ENCODE results near the gene CARD8. TPM values are rescaled to one million over a fixed set of nuclear protein-coding genes. Genes with fewer than 3 reads are reported as not detected.
A peak's percentile ranks its signal among the peaks of the same experiment; 100 is the strongest.

Gene CARD8
- 88.2 TPM for total RNA-seq
- long read RNA-seq, partial matches to known transcripts, result 17 of 47 reads
- long read RNA-seq, other reads (novel, unspliced or antisense), result 24 of 47 reads

GRCh38 chr19:48255376-48256303 lies at the start of gene CARD8:
CARD8 (minus strand) TSS chr19:48255912; CDS start chr19:48241020, 14,892 bp downstream.
- no peaks in the 10 kb centered on the region for H3K36me3 ChIP-seq
- H3K27ac ChIP-seq, result peak within 1 kb of the TSS; percentile 95
- DNase-seq, result peak; percentile 87
- H3K9me3 ChIP-seq, result no peaks in the 10 kb centered on the region
- intact Hi-C loops (cut with DNase I), result no loop called here
- peak; percentile 94 for ATAC-seq
- H3K4me3 ChIP-seq, result peak within 1 kb of the TSS; percentile 73
- TF ChIP-seq CTCF (IDR thresholded peaks at IDR 0.05), result no peak
- peaks cover 49% of the 10 kb centered on the region for H3K4me1 ChIP-seq
- no peaks in the 10 kb centered on the region for H3K27me3 ChIP-seq

- ATAC-seq (peak; percentile 10), DNase-seq (no peak)
- Histone ChIP-seq H3K9me3 (no peaks in the 10 kb centered on the region), H3K4me3 (no peak overlapping the region), H3K4me1 (no peaks in the 10 kb centered on the region), H3K27ac (no peak overlapping the region), H3K27me3 (no peaks in the 10 kb centered on the region), H3K36me3 (no peaks in the 10 kb centered on the region)
- TF ChIP-seq CTCF (IDR thresholded peaks at IDR 0.05), result no peak
- intact Hi-C loops (cut with DNase I), result no loop called here
Observed at GRCh38 chr19:48303866-48304265, 48.2 kb upstream of the CARD8 start.

- ATAC-seq, result peak; percentile 9
- DNase-seq, result no peak
- Histone ChIP-seq H3K4me1 (no peaks in the 10 kb centered on the region), H3K27ac (no peak overlapping the region), H3K9me3 (no peaks in the 10 kb centered on the region), H3K4me3 (no peak overlapping the region), H3K36me3 (no peaks in the 10 kb centered on the region), H3K27me3 (no peaks in the 10 kb centered on the region)
- intact Hi-C loops (cut with DNase I), result no loop called here
- no peak for TF ChIP-seq CTCF (IDR thresholded peaks at IDR 0.05)
Observed at GRCh38 chr19:48303367-48303766, 47.7 kb upstream of the CARD8 start.

- no peaks in the 10 kb centered on the region for H3K27me3 ChIP-seq
- intact Hi-C loops (cut with DNase I), result no loop called here
- ATAC-seq, result no peak
- no peaks in the 10 kb centered on the region for H3K36me3 ChIP-seq
- TF ChIP-seq CTCF (IDR thresholded peaks at IDR 0.05), result no peak
- H3K4me3 ChIP-seq, result no peak overlapping the region
- no peaks in the 10 kb centered on the region for H3K4me1 ChIP-seq
- no peaks in the 10 kb centered on the region for H3K9me3 ChIP-seq
- no peak overlapping the region for H3K27ac ChIP-seq
- no peak for DNase-seq
Observed at GRCh38 chr19:48302600-48302959, 46.9 kb upstream of the CARD8 start.

- H3K27me3 ChIP-seq, result no peaks in the 10 kb centered on the region
- ATAC-seq, result no peak
- intact Hi-C loops (cut with DNase I), result no loop called here
- H3K27ac ChIP-seq, result no peak overlapping the region
- no peaks in the 10 kb centered on the region for H3K36me3 ChIP-seq
- no peak overlapping the region for H3K4me3 ChIP-seq
- TF ChIP-seq CTCF (IDR thresholded peaks at IDR 0.05), result no peak
- no peaks in the 10 kb centered on the region for H3K4me1 ChIP-seq
- no peaks in the 10 kb centered on the region for H3K9me3 ChIP-seq
- no peak for DNase-seq
Observed at GRCh38 chr19:48301886-48302599, 46.3 kb upstream of the CARD8 start.
